Endothelial cell of hepatic sinusoid (primary cell): Measurements from ENCODE around the gene GRK1.

Experiments
- in situ Hi-C: cut with HindIII; loops from 2 replicates; pipeline ENCODE4 v1.10.0; 2017; ENCODE audit warnings: low sequenced_read_pairs

GRK1 gene

GRCh38 chr13:113660066-113660465 lies 7.0 kb upstream of the GRK1 start:
- in situ Hi-C loops, result no loop called here

- in situ Hi-C loops, result no loop called here
These were observed 5.5 kb upstream of the GRK1 start for GRCh38 chr13:113661509-113661908.

GRCh38 chr13:113663934-113664333 lies 3.1 kb upstream of the GRK1 start:
- in situ Hi-C loops, result no loop called here

GRCh38 chr13:113664751-113665596 lies 2.0 kb upstream of the GRK1 start:
- in situ Hi-C loops, result no loop called here

GRCh38 chr13:113665597-113666328 lies 1.3 kb upstream of the GRK1 start:
- in situ Hi-C loops, result no loop called here

GRCh38 chr13:113666329-113666670 lies 719 bp upstream of the GRK1 start:
- in situ Hi-C loops, result no loop called here

GRCh38 chr13:113667771-113668490 lies 912 bp downstream of the GRK1 start:
- in situ Hi-C loops, result no loop called here

GRCh38 chr13:113668491-113668971 lies 1.5 kb downstream of the GRK1 start:
- in situ Hi-C loops, result no loop called here

- in situ Hi-C loops, result no loop called here
These were observed 2.3 kb downstream of the GRK1 start for GRCh38 chr13:113669231-113669754.

GRCh38 chr13:113669755-113670341 lies 2.8 kb downstream of the GRK1 start:
- in situ Hi-C loops, result no loop called here

GRCh38 chr13:113670541-113670940 lies 3.5 kb downstream of the GRK1 start:
- in situ Hi-C loops, result no loop called here

GRCh38 chr13:113671066-113672001 lies 4.3 kb downstream of the GRK1 start:
- in situ Hi-C loops, result no loop called here

- in situ Hi-C loops, result no loop called here
These were observed 5.1 kb downstream of the GRK1 start for GRCh38 chr13:113672002-113672651.

GRCh38 chr13:113722921-113723320 lies 55.9 kb downstream of the GRK1 start:
- in situ Hi-C loops, result no loop called here

- in situ Hi-C loops, result no loop called here
These were observed 56.5 kb downstream of the GRK1 start for GRCh38 chr13:113723410-113724015.

GRCh38 chr13:113724016-113724758 lies 57.2 kb downstream of the GRK1 start:
- in situ Hi-C loops, result no loop called here

GRCh38 chr13:113724780-113725315 lies 57.8 kb downstream of the GRK1 start:
- in situ Hi-C loops, result no loop called here
